ENCODE results near the gene MGAT4B. TPM values are rescaled to one million over a fixed set of nuclear protein-coding genes. Genes with fewer than 3 reads are reported as not detected.

The MGAT4B gene
- total and polyA plus RNA-seq, 2 donors (not counting 1 experiment from before 2014, with no cell fraction given): 157 to 172 TPM

DNA sequence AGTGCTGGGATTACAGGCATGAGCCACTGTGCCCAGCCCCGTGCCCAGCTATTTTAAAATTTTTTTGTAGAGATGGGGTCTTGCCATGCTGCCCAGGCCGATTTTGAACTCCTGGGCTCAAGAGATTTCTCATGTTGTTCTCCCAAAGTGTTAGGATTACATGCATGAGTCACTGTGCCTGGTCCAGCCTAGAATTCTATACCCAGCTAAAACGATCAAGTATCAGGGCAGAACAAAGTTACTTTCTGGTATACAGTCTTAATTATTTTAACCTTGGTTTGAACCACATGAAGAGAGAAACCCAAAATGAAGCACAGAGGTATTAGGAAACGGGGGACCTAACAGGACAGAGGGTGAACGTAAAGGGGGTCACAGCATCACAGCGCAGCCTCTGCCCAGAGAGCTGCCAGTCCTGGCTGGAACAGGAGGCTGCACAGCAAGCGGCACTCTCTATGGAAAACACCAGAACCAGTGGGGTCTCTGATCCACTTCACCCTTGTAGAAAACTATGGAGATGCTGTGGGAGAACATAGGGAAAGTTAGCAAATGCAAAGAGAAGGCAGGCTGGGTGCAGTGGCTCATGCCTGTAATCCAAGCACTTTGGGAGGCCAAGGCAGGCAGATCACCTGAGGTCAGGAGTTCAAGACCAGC, 24.3 kb upstream of the MGAT4B start:
- Histone ChIP-seq H3K27ac (ENCODE audit: insufficient read depth, low read length) (no peak overlapping the region), H3K9me3 (ENCODE audit: control insufficient read depth, insufficient read depth, low read depth, low read length) (no peaks in the 10 kb centered on the region), H3K4me1 (ENCODE audit: control insufficient read depth, extremely low read depth, insufficient read depth, low read length) (no peaks in the 10 kb centered on the region), H4K20me1 (ENCODE audit: control insufficient read depth, extremely low read depth, insufficient read depth, low read length) (no peaks in the 10 kb centered on the region), H3K4me2 (ENCODE audit: extremely low read depth, insufficient read depth, low read length) (no peak overlapping the region), H3K36me3 (ENCODE audit: control insufficient read depth, insufficient read depth, low read length) (peaks cover 42% of the 10 kb centered on the region), H2AFZ (ENCODE audit: low read length) (no peak overlapping the region), H3K9ac (ENCODE audit: insufficient read depth, low read length) (no peak overlapping the region), H3K79me2 (ENCODE audit: control insufficient read depth, insufficient read depth, low read length) (peaks cover 19% of the 10 kb centered on the region), H3K4me3 (replicated peaks in 1 of 4; ENCODE audit: control extremely low read depth in 1 of 4, insufficient read depth in 1 of 4, low read depth in 3 of 4, low read length in 4 of 4) (no peak overlapping the region), H3K27me3 (ENCODE audit: control insufficient read depth, insufficient read depth, low read length) (no peaks in the 10 kb centered on the region)
- no peak for DNase-seq (ENCODE audit: low read depth in 2 of 2)
- TF ChIP-seq, protein P1, sequence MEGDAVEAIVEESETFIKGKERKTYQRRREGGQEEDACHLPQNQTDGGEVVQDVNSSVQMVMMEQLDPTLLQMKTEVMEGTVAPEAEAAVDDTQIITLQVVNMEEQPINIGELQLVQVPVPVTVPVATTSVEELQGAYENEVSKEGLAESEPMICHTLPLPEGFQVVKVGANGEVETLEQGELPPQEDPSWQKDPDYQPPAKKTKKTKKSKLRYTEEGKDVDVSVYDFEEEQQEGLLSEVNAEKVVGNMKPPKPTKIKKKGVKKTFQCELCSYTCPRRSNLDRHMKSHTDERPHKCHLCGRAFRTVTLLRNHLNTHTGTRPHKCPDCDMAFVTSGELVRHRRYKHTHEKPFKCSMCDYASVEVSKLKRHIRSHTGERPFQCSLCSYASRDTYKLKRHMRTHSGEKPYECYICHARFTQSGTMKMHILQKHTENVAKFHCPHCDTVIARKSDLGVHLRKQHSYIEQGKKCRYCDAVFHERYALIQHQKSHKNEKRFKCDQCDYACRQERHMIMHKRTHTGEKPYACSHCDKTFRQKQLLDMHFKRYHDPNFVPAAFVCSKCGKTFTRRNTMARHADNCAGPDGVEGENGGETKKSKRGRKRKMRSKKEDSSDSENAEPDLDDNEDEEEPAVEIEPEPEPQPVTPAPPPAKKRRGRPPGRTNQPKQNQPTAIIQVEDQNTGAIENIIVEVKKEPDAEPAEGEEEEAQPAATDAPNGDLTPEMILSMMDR (conservative IDR thresholded peaks at IDR 0.05 in 1 of 2, IDR thresholded peaks at IDR 0.05 in 1 of 2; ENCODE audit: low read depth in 1 of 2, low read length in 2 of 2): no peak
- TF ChIP-seq EZH2 (IDR thresholded peaks at IDR 0.05; ENCODE audit: low read length, missing control alignments): no peak

DNA sequence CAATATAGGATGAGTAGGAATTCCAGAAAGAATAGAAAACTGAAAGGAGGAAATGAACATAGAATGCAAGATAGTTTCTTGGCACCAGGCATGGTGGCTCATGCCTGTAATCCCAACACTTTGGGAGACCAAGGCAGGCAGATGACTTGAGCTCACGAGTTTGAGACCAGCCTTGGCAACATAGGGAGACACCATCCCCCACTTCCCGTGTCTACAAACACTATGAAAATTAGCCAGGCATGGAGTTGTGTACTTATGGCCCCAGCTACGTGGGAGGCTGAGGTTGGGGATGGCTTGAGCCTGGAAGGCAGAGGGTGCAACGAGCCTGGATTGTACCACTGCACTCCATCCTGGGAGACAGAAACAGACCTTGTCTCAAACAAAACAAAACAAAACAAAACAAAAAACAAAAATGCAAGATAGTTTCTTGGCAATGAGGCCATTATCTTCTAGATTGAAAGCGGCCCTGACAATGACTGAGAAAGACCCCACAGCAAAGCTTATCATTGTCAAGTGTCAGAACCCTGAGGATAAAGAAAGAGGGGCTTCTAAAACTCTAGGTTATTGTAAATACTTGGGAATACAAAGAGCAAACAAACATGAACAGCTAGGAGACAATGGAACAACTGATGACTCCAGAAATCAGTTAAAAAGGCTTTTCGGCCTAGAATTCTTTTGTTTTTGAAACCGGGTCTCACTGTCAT, 23.2 kb upstream of the MGAT4B start:
- no peaks in the 10 kb centered on the region for H4K20me1 ChIP-seq (ENCODE audit: control insufficient read depth, extremely low read depth, insufficient read depth, low read length)

DNA sequence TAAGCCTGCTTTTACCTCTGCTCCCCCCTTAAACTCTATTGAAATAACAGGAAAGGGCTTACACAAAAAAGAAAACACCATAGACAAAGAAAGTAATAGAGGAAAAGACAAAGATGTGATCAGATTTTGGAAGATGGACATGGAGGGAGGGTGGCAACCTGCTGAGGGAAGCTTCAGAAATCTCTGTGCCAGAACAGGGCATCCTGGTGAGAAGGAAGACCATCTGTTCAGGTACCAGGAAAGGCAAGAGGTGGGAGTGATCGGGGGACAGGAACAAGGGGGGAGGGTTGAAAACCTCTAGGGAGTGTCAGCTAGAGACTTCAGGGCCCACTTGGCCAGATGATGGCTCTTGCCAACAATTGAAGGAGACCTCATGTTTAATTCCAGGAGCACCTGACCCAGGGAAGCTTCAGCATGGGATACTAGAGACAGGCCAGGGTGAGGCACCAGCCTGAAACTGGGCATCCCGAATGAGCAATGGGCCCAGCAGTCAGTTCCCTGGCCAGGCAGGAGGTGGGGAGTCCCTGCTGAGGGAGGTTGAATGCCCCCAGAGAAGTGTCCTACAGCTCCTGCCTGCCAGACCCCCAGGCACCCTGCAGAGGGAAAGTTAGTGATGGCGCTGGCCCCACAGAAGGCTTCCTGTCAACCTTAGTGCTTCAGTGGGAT, 22.2 kb upstream of the MGAT4B start:
- H3K79me2 ChIP-seq (ENCODE audit: control insufficient read depth, insufficient read depth, low read length): peaks cover 40% of the 10 kb centered on the region
- H3K27ac ChIP-seq (ENCODE audit: insufficient read depth, low read length): no peak overlapping the region

More for the DNA sequence above, 23.2 kb upstream of the MGAT4B start:
- Histone ChIP-seq H3K27ac (ENCODE audit: insufficient read depth, low read length) (no peak overlapping the region), H3K4me3 (replicated peaks in 1 of 4; ENCODE audit: control extremely low read depth in 1 of 4, insufficient read depth in 1 of 4, low read depth in 3 of 4, low read length in 4 of 4) (no peak overlapping the region), H3K79me2 (ENCODE audit: control insufficient read depth, insufficient read depth, low read length) (peaks cover 30% of the 10 kb centered on the region), H2AFZ (ENCODE audit: low read length) (no peak overlapping the region), H3K4me2 (ENCODE audit: extremely low read depth, insufficient read depth, low read length) (no peak overlapping the region), H3K36me3 (ENCODE audit: control insufficient read depth, insufficient read depth, low read length) (peaks cover 52% of the 10 kb centered on the region), H3K4me1 (ENCODE audit: control insufficient read depth, extremely low read depth, insufficient read depth, low read length) (no peaks in the 10 kb centered on the region), H3K27me3 (ENCODE audit: control insufficient read depth, insufficient read depth, low read length) (no peaks in the 10 kb centered on the region), H3K9ac (ENCODE audit: insufficient read depth, low read length) (no peak overlapping the region), H3K9me3 (ENCODE audit: control insufficient read depth, insufficient read depth, low read depth, low read length) (no peaks in the 10 kb centered on the region)
- DNase-seq (ENCODE audit: low read depth in 2 of 2): no peak
- no peak for TF ChIP-seq EZH2 (IDR thresholded peaks at IDR 0.05; ENCODE audit: low read length, missing control alignments)
- TF ChIP-seq, protein P1 (conservative IDR thresholded peaks at IDR 0.05 in 1 of 2, IDR thresholded peaks at IDR 0.05 in 1 of 2; ENCODE audit: low read depth in 1 of 2, low read length in 2 of 2): no peak

More for the DNA sequence above, 22.2 kb upstream of the MGAT4B start:
- Histone ChIP-seq H3K4me1 (ENCODE audit: control insufficient read depth, extremely low read depth, insufficient read depth, low read length) (peaks cover 4% of the 10 kb centered on the region), H3K9me3 (ENCODE audit: control insufficient read depth, insufficient read depth, low read depth, low read length) (no peaks in the 10 kb centered on the region), H3K36me3 (ENCODE audit: control insufficient read depth, insufficient read depth, low read length) (peaks cover 58% of the 10 kb centered on the region), H3K4me3 (replicated peaks in 1 of 4; ENCODE audit: control extremely low read depth in 1 of 4, insufficient read depth in 1 of 4, low read depth in 3 of 4, low read length in 4 of 4) (no peak overlapping the region), H2AFZ (ENCODE audit: low read length) (no peak overlapping the region), H4K20me1 (ENCODE audit: control insufficient read depth, extremely low read depth, insufficient read depth, low read length) (no peaks in the 10 kb centered on the region), H3K9ac (ENCODE audit: insufficient read depth, low read length) (no peak overlapping the region), H3K27me3 (ENCODE audit: control insufficient read depth, insufficient read depth, low read length) (no peaks in the 10 kb centered on the region), H3K4me2 (ENCODE audit: extremely low read depth, insufficient read depth, low read length) (no peak overlapping the region)
- DNase-seq (ENCODE audit: low read depth in 2 of 2): no peak
- no peak for TF ChIP-seq EZH2 (IDR thresholded peaks at IDR 0.05; ENCODE audit: low read length, missing control alignments)
- TF ChIP-seq, protein P1 (conservative IDR thresholded peaks at IDR 0.05 in 1 of 2, IDR thresholded peaks at IDR 0.05 in 1 of 2; ENCODE audit: low read depth in 1 of 2, low read length in 2 of 2): no peak

Data from fibroblast of lung (primary cell).